HG02981 (cell line): ENCODE results near the gene GRAPL.
"Not testable (repeated sequence)": the region's sequence is repeated elsewhere in the genome, so short reads cannot be mapped to it uniquely, and the experiment has no call there.

Experiments used
- ATAC-seq: cut with Tn5 transposase; IDR thresholded peaks from one replicate; pipeline ENCODE4 v1.9.1; 2021; ENCODE audit warnings: mild to moderate bottlenecking, moderate library complexity; ENCODE audit not compliant: unreplicated experiment

GRAPL gene

GRCh38 chr17:19136138-19136537 is 8.7 kb downstream of the GRAPL start:
- not testable (repeated sequence) for ATAC-seq

GRCh38 chr17:19136605-19137004 is 9.2 kb downstream of the GRAPL start:
- not testable (repeated sequence) for ATAC-seq

DNA sequence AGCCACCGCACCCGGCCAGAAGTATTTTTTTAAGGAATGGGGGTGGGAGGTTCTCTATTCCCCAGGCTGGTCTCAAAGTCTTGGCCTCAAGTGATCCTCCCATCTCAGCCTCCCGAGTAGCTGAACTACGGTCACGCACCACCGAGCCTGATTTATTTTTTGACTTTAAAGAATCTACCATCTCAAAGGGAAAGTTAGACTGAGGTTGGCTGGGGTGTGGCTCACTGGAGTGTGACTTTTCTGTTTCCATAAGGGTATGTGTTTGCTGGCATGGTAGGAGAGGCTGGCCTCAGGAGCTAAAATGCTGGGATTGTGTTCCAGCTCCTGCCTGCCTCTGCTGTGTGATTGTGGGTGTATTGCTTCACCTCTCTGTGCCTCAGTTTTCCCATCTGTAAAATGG is 10.6 kb downstream of the GRAPL start:
- ATAC-seq, result not testable (repeated sequence)

GRCh38 chr17:19141366-19142155 is 14.2 kb downstream of the GRAPL start:
- peak; percentile 43 for ATAC-seq

GRCh38 chr17:19142419-19142818 is 15.0 kb downstream of the GRAPL start:
- ATAC-seq, result not testable (repeated sequence)

GRCh38 chr17:19143097-19143777 is 15.8 kb downstream of the GRAPL start:
- ATAC-seq, result not testable (repeated sequence)

DNA sequence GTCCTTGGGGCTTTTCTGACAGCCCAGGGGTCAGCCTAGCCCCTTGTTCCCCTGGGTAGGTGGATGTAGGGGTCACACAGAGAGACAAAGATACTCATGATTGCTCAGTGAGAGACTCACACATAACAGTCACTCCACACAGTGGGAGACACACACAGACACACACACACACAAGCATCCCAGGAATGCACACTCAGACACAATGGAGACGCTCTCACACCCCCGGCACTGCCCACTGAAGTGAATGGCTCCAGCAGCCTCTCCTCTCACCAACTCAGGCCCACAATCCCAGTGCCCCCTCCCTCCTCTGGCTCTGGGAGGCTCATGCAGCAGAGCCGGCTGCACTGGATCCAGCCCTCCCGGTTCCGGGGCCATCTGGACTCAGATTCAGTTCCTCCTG is 17.0 kb downstream of the GRAPL start:
- ATAC-seq, result not testable (repeated sequence)

GRCh38 chr17:19145471-19145870 is 18.1 kb downstream of the GRAPL start:
- ATAC-seq, result not testable (repeated sequence)

- not testable (repeated sequence) for ATAC-seq
These were observed 23.6 kb downstream of the GRAPL start for GRCh38 chr17:19150678-19151615.

- not testable (repeated sequence) for ATAC-seq
These were observed 30.2 kb downstream of the GRAPL start for GRCh38 chr17:19157628-19158027.

GRCh38 chr17:19158478-19158877 is 31.1 kb downstream of the GRAPL start:
- not testable (repeated sequence) for ATAC-seq

- ATAC-seq, result not testable (repeated sequence)
These were observed 31.5 kb downstream of the GRAPL start for GRCh38 chr17:19158938-19159337.

- ATAC-seq, result not testable (repeated sequence)
These were observed 34.1 kb downstream of the GRAPL start for GRCh38 chr17:19161308-19162107.

DNA sequence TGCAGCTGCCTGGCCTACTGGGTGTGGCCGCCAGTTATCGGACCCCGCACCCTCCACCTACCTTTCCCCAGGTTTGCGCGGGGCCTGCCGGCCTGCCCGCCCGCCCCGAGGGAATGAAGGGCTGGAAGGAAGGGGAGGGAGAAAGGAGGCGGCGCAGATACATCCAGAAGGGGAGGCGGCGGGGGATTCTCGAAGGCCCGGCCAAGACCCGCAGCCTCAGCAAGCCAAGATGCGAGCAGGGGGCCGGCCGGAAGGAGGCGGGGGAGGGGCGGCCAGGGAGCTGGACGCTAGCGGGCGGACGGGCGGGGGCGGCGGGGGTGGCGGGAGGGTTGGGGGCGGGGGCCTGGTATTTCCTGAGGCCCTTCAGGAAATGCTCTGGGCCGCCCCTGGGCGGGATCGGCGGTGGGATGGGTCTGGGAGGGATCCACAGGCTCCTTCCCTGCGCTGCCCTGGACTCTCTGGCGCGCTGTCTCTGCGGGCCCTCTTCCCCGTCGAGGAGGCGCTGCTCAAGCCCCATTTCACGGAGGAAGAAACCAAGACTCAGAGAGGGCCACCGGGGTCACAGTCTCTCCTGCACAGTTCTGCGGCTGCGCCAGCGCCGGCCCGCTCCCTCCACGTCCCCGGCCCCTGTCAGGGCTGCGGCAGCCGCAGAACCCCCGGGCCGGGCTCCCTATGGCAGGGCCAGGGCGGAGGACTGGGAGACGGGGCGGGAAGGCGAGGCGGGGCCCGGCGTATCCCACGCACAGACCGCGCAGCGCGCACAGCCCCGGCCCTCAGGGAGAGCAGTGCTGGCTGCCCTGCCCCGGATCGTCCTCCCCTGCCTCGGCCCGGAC is 35.2 kb downstream of the GRAPL start:
- ATAC-seq, result not testable (repeated sequence)

DNA sequence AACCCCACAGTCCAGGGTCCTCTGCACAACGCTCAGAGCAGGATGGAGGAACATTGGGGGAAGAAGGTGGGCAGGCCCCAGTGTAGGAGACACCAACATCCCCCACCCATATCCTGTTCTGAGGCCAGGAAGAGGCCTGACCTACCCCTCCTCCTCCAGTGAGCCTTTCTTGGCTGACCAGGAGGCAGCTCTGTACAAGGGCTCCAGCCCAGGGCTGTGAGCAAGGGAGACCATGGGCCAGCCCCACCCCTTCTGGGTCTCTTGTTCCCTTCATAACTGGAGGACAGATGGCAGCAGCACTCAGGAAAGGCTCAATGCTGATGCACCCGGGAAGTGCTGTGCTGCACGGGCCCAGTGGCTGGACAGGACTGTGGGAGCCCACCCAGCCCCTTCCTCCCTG is 47.0 kb downstream of the GRAPL start:
- not testable (repeated sequence) for ATAC-seq

DNA sequence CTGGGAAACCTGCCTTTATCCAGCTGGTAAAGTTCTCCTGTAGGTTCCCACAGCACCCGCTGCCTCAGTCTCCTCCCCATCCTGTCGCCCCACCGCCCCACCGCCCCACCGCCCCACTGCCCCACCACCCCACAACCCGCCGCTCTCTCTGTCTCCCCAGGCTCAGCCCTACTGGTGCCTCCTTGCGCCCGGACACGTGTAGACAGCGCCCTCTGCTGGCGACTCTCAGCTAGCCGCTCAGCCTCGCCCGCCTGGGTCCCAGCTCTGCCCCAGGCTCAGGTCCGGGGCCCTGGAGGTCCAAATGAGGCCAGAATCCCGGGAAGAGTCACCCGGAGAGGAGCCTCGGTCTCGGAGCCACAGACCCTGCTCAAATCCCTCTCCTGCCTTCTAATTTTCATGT is 48.0 kb downstream of the GRAPL start:
- not testable (repeated sequence) for ATAC-seq

DNA sequence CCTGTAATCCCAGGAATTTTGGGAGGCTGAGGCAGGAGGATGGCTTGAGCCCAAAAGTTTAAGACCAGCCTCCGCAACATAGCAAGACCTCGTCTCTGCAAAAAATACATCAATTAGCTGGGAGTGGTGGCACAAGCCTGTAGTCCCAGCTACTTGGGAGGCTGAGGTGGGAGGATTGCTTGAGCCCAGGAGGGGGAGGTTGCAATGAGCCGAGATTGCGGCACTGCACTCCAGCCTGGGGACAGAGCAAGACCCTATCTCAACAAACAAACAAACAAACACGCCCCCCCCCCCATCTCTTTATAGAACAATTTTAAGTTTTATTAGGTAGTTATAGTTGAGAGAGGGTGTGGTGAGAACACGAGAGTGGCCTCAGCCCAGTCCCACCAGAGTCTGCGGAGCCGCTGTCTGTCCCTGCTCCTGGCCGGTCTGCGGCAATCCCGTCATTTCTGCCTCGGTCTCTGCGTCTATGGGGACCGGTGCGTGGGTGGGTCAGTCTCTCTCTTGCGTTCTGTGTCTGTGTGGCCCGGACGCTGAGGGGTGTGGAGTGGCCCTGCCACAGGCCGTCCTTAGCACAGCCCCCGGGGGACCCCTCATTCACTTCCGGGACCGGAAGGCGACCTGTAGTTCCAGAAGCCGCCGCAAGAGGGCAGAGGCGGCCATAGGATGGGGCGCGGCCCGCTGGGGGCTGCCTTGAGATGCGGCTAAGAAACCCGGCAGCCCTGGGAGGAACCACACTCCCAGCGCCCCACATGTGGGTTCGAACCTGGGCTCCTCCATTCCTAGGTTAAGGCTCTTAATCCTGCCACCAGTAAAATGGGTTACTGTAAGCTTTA is 53.9 kb downstream of the GRAPL start:
- peak; percentile 56 for ATAC-seq
